Neuronal stem cell (in vitro differentiated cells): ENCODE data around the gene OGN.

Source experiments
- DNase-seq: peaks from one replicate; pipeline ENCODE4 v3.0.0-alpha.2; 2013; ENCODE audit warnings: low spot score
- H2AFZ ChIP-seq: one replicate; pipeline ENCODE4 v1.6.1; 2013; ENCODE audit warnings: mild to moderate bottlenecking, low read length, inconsistent platforms
- H2AK5ac ChIP-seq: 2 replicates; pipeline ENCODE4 v1.6.1; 2013; ENCODE audit warnings: low read depth, mild to moderate bottlenecking, inconsistent platforms, low read length, moderate library complexity, mixed read lengths
- H2BK120ac ChIP-seq: 2 replicates; pipeline ENCODE4 v1.6.1; 2013; ENCODE audit warnings: low read depth, mild to moderate bottlenecking, inconsistent platforms, low read length, moderate library complexity, mixed read lengths
- H2BK12ac ChIP-seq: one replicate; pipeline ENCODE4 v1.6.1; 2013; ENCODE audit warnings: low read length, inconsistent platforms
- H2BK15ac ChIP-seq: 2 replicates; pipeline ENCODE4 v1.6.1; 2013; ENCODE audit warnings: mild to moderate bottlenecking, low read length, inconsistent platforms, mixed read lengths
- H2BK5ac ChIP-seq: one replicate; pipeline ENCODE4 v1.6.1; 2013; ENCODE audit warnings: inconsistent platforms, mild to moderate bottlenecking, low read length, moderate library complexity
- H3K14ac ChIP-seq: one replicate; pipeline ENCODE4 v1.6.1; 2013; ENCODE audit warnings: low read length, inconsistent platforms
- H3K18ac ChIP-seq: 2 replicates; pipeline ENCODE4 v1.6.1; 2013; ENCODE audit warnings: low read length, inconsistent platforms
- H3K23ac ChIP-seq: 2 replicates; pipeline ENCODE4 v1.6.1; 2013; ENCODE audit warnings: low read depth, mild to moderate bottlenecking, mixed read lengths, low read length, inconsistent platforms; ENCODE audit not compliant: poor library complexity
- H3K27ac ChIP-seq: replicated peaks from 3 replicates; pipeline ENCODE4 v1.5.1; 2013; ENCODE audit warnings: low read length, inconsistent platforms
- H3K27me3 ChIP-seq, 3 experiments: 2 replicates each; pipeline ENCODE4 v1.6.1; 2013; ENCODE audit warnings: low read length in 3 of 3, mild to moderate bottlenecking in 2 of 3, inconsistent platforms in 1 of 3, low read depth in 1 of 3, mixed read lengths in 1 of 3, moderate library complexity in 1 of 3; ENCODE audit not compliant: control insufficient read depth in 3 of 3, insufficient read depth in 3 of 3
- H3K36me3 ChIP-seq, 2 donors: replicated peaks in 1 of 2; 2 replicates each; pipeline ENCODE4 v1.6.1; 2013; ENCODE audit warnings: low read length in 2 of 2; ENCODE audit not compliant: control insufficient read depth in 2 of 2, insufficient read depth in 2 of 2
- H3K4ac ChIP-seq: 2 replicates; pipeline ENCODE4 v1.6.1; 2013; ENCODE audit warnings: inconsistent platforms, mild to moderate bottlenecking, low read length, moderate library complexity
- H3K4me1 ChIP-seq, 2 donors: 1 replicate in 1 of 2; 2 replicates in 1 of 2; pipeline ENCODE4 v1.6.1; 2013; ENCODE audit warnings: low read length in 2 of 2, low read depth in 1 of 2; ENCODE audit not compliant: control insufficient read depth in 2 of 2, insufficient read depth in 1 of 2
- H3K4me2 ChIP-seq: one replicate; pipeline ENCODE4 v1.6.1; 2013; ENCODE audit warnings: mild to moderate bottlenecking, low read length, inconsistent platforms; ENCODE audit not compliant: insufficient read depth, poor library complexity, severe bottlenecking
- H3K4me3 ChIP-seq, 2 donors: 2 replicates each; pipeline ENCODE4 v1.5.1; 2013; ENCODE audit warnings: low read length in 2 of 2, mild to moderate bottlenecking in 2 of 2, inconsistent platforms in 1 of 2, moderate library complexity in 1 of 2
- H3K79me1 ChIP-seq: one replicate; pipeline ENCODE4 v1.6.1; 2013; ENCODE audit warnings: low read depth, mild to moderate bottlenecking, inconsistent platforms, low read length, moderate library complexity
- H3K9ac ChIP-seq: one replicate; pipeline ENCODE4 v1.6.1; 2013; ENCODE audit warnings: mild to moderate bottlenecking, low read depth, low read length, inconsistent platforms; ENCODE audit not compliant: poor library complexity
- H3K9me3 ChIP-seq, 2 donors: replicated peaks in 1 of 2; 2 replicates each; pipeline versions ENCODE3 to v1.6.1; 2013; ENCODE audit warnings: low read length in 2 of 2, mild to moderate bottlenecking in 2 of 2, inconsistent platforms in 1 of 2, low read depth in 1 of 2, mixed read lengths in 1 of 2, moderate library complexity in 1 of 2; ENCODE audit not compliant: control insufficient read depth in 2 of 2, insufficient read depth in 1 of 2
- H4K8ac ChIP-seq: one replicate; pipeline ENCODE4 v1.6.1; 2013; ENCODE audit warnings: low read depth, mild to moderate bottlenecking, inconsistent platforms, low read length, moderate library complexity
- H4K91ac ChIP-seq: one replicate; pipeline ENCODE4 v1.6.1; 2013; ENCODE audit warnings: low read length, low read depth, mild to moderate bottlenecking, inconsistent platforms; ENCODE audit not compliant: poor library complexity
- whole genome bisulfite sequencing, 2 donors: extraction: QIAGEN DNeasy Blood & Tissue Kit; methylation state at CpG; one replicate each; pipeline ENCODE4 v1.1.7; 2013; ENCODE audit warnings: missing lambda C conversion rate in 2 of 2, mixed read lengths in 1 of 2; ENCODE audit not compliant: insufficient read length in 2 of 2, insufficient replicate concordance in 1 of 2; ENCODE audit errors: extremely low coverage in 2 of 2; 5-methylcytosine and 5-hydroxymethylcytosine counted together

Gene OGN

GRCh38 chr9:92341578-92341977 lies 62.8 kb downstream of the OGN start:
- Histone ChIP-seq H3K23ac (no peak overlapping the region), H2BK15ac (no peak overlapping the region), H3K27me3 (no peaks in the 10 kb centered on the region), H2AFZ (no peak overlapping the region), H4K8ac (no peak overlapping the region), H2BK12ac (no peak overlapping the region), H2BK120ac (no peak overlapping the region), H3K4ac (no peak overlapping the region), H3K27ac (no peak overlapping the region), H2BK5ac (no peak overlapping the region), H3K79me1 (no peaks in the 10 kb centered on the region), H4K91ac (no peak overlapping the region), H3K18ac (no peak overlapping the region), H3K4me3 (no peak overlapping the region), H3K14ac (no peak overlapping the region), H3K36me3 (peaks cover 15 to 35% of the 10 kb centered on the region in 2 donors), H3K4me2 (no peak overlapping the region), H3K9ac (no peak overlapping the region), H3K4me1 (no peaks in the 10 kb centered on the region), H2AK5ac (no peak overlapping the region), H3K9me3 (peaks cover 0 to 2% of the 10 kb centered on the region in 2 donors)
- DNase-seq = no peak
- WGBS, 2 donors = no CpG with 5 or more reads among the region's 1 CpG

- Histone ChIP-seq H3K4me1 (no peaks in the 10 kb centered on the region), H3K4ac (no peak overlapping the region), H4K91ac (no peak overlapping the region), H2BK5ac (no peak overlapping the region), H3K14ac (no peak overlapping the region), H3K23ac (no peak overlapping the region), H3K18ac (no peak overlapping the region), H2BK15ac (no peak overlapping the region), H2AK5ac (no peak overlapping the region), H3K9ac (no peak overlapping the region), H3K79me1 (peaks cover 2% of the 10 kb centered on the region), H2AFZ (no peak overlapping the region), H3K27me3 (no peaks in the 10 kb centered on the region), H2BK12ac (no peak overlapping the region), H3K4me2 (no peak overlapping the region), H3K27ac (no peak overlapping the region), H3K4me3 (no peak overlapping the region), H3K36me3 (peaks cover 6 to 18% of the 10 kb centered on the region in 2 donors), H3K9me3 (no peaks in the 10 kb centered on the region), H4K8ac (no peak overlapping the region), H2BK120ac (no peak overlapping the region)
- no CpG with 5 or more reads among the region's 2 CpGs for WGBS, 2 donors
- no peak for DNase-seq
These were observed 71.1 kb downstream of the OGN start for GRCh38 chr9:92333282-92333634.
